Measurements from ENCODE around the gene NTN1. TPM values are rescaled to one million over a fixed set of nuclear protein-coding genes. Genes with fewer than 3 reads are reported as not detected.
"Not testable (repeated sequence)": the region's sequence is repeated elsewhere in the genome, so short reads cannot be mapped to it uniquely, and the experiment has no call there.

Gene NTN1
- total RNA-seq, 1 experiment from 2014 or later, result 0.94 TPM

- Mint-ChIP-seq H3K27ac (ENCODE audit: unreplicated experiment) (no peak overlapping the region), H3K4me3 (ENCODE audit: low read depth, unreplicated experiment) (no peak overlapping the region), H3K27me3 (ENCODE audit: unreplicated experiment) (no peaks in the 10 kb centered on the region), H3K36me3 (ENCODE audit: insufficient read depth, unreplicated experiment) (no peaks in the 10 kb centered on the region), H3K9me3 (ENCODE audit: low read depth, unreplicated experiment) (peaks cover 2% of the 10 kb centered on the region), H3K4me1 (ENCODE audit: low read depth, unreplicated experiment) (no peaks in the 10 kb centered on the region)
- CTCF ChIA-PET, result interaction anchor here (0.5 kb wide), 1 partner anchor 339 kb away, joined by 4 read pairs; no protein-coding TSS in a partner anchor
- no peak for TF ChIP-seq CTCF (IDR thresholded peaks at IDR 0.05; ENCODE audit: unreplicated experiment)
- intact Hi-C loops (cut with micrococcal nuclease; ENCODE audit: unreplicated experiment), result no loop called here
- no TSS peak for BruUV-seq (replicated peaks)
- no peak for DNase-seq
Measured at GRCh38 chr17:8981443-8981842, 39.9 kb upstream of the NTN1 start.

- BruUV-seq (replicated peaks); intact Hi-C loops (cut with micrococcal nuclease; ENCODE audit: unreplicated experiment): not testable (repeated sequence)
- CTCF ChIA-PET, result interaction anchor here (0.7 kb wide), 1 partner anchor 386 kb away, joined by 10 read pairs; no protein-coding TSS in a partner anchor
Measured at GRCh38 chr17:8984225-8984624, 37.1 kb upstream of the NTN1 start.

GRCh38 chr17:8985054-8985701 is 36.1 kb upstream of the NTN1 start:
- CTCF ChIA-PET, result no interaction called here
- Mint-ChIP-seq H3K27me3 (ENCODE audit: unreplicated experiment) (no peaks in the 10 kb centered on the region), H3K27ac (ENCODE audit: unreplicated experiment) (no peak overlapping the region), H3K4me3 (ENCODE audit: low read depth, unreplicated experiment) (no peak overlapping the region), H3K36me3 (ENCODE audit: insufficient read depth, unreplicated experiment) (peaks cover 4% of the 10 kb centered on the region), H3K4me1 (ENCODE audit: low read depth, unreplicated experiment) (no peaks in the 10 kb centered on the region), H3K9me3 (ENCODE audit: low read depth, unreplicated experiment) (no peaks in the 10 kb centered on the region)
- no peak for DNase-seq
- TF ChIP-seq CTCF (IDR thresholded peaks at IDR 0.05; ENCODE audit: unreplicated experiment), result no peak
- intact Hi-C loops (cut with micrococcal nuclease; ENCODE audit: unreplicated experiment), result no loop called here
- BruUV-seq (replicated peaks), result no TSS peak

More at GRCh38 chr17:8984225-8984624, 37.1 kb upstream of the NTN1 start:
- not testable (repeated sequence) for H3K36me3 Mint-ChIP-seq (ENCODE audit: insufficient read depth, unreplicated experiment); H3K27ac Mint-ChIP-seq (ENCODE audit: unreplicated experiment); H3K27me3 Mint-ChIP-seq (ENCODE audit: unreplicated experiment); H3K4me1 Mint-ChIP-seq (ENCODE audit: low read depth, unreplicated experiment); H3K9me3 Mint-ChIP-seq (ENCODE audit: low read depth, unreplicated experiment); H3K4me3 Mint-ChIP-seq (ENCODE audit: low read depth, unreplicated experiment); DNase-seq

- no peaks in the 10 kb centered on the region for H3K9me3 Mint-ChIP-seq (ENCODE audit: low read depth, unreplicated experiment)
- no peaks in the 10 kb centered on the region for H3K27me3 Mint-ChIP-seq (ENCODE audit: unreplicated experiment)
- no peak overlapping the region for H3K4me3 Mint-ChIP-seq (ENCODE audit: low read depth, unreplicated experiment)
- CTCF ChIA-PET, result no interaction called here
- intact Hi-C loops (cut with micrococcal nuclease; ENCODE audit: unreplicated experiment), result no loop called here
- peaks cover 4% of the 10 kb centered on the region for H3K36me3 Mint-ChIP-seq (ENCODE audit: insufficient read depth, unreplicated experiment)
- no peak for DNase-seq
- H3K27ac Mint-ChIP-seq (ENCODE audit: unreplicated experiment), result no peak overlapping the region
- BruUV-seq (replicated peaks), result no TSS peak
- H3K4me1 Mint-ChIP-seq (ENCODE audit: low read depth, unreplicated experiment), result no peaks in the 10 kb centered on the region
- TF ChIP-seq CTCF (IDR thresholded peaks at IDR 0.05; ENCODE audit: unreplicated experiment), result no peak
Measured at GRCh38 chr17:8986295-8986694, 35.0 kb upstream of the NTN1 start.

GRCh38 chr17:8988263-8988935 is 32.9 kb upstream of the NTN1 start:
- intact Hi-C loops (cut with micrococcal nuclease; ENCODE audit: unreplicated experiment); BruUV-seq (replicated peaks); H3K27ac Mint-ChIP-seq (ENCODE audit: unreplicated experiment); H3K4me3 Mint-ChIP-seq (ENCODE audit: low read depth, unreplicated experiment); H3K9me3 Mint-ChIP-seq (ENCODE audit: low read depth, unreplicated experiment); DNase-seq; CTCF ChIA-PET; H3K36me3 Mint-ChIP-seq (ENCODE audit: insufficient read depth, unreplicated experiment); H3K4me1 Mint-ChIP-seq (ENCODE audit: low read depth, unreplicated experiment): not testable (repeated sequence)
- peaks cover 12% of the 10 kb centered on the region for H3K27me3 Mint-ChIP-seq (ENCODE audit: unreplicated experiment)

Data from Calu3 (cell line).